ENCODE results near the gene MORC3.
A peak's percentile ranks its signal among the peaks of the same experiment; 100 is the strongest.

The MORC3 gene

GRCh38 chr21:36385233-36386030 is 65.4 kb downstream of the MORC3 start, which contains the start of gene CHAF1B:
Gene CHAF1B, plus strand, starts transcription at chr21:36385392. Its CDS starts 745 bp downstream, at chr21:36386137.
- Histone ChIP-seq H3K27ac (ENCODE audit: low read depth, low read length) (peak within 1 kb of the TSS; percentile 48), H3K27me3 (ENCODE audit: low read length) (no peaks in the 10 kb centered on the region)
- no peak for TF ChIP-seq EZH2phosphoT487 (conservative IDR thresholded peaks at IDR 0.05; ENCODE audit: low read length)
- TF ChIP-seq CTCF (IDR thresholded peaks at IDR 0.05; ENCODE audit: insufficient read depth, low read length, poor library complexity, severe bottlenecking) = no peak

GRCh38 chr21:36386031-36386642 is 66.1 kb downstream of the MORC3 start:
- Histone ChIP-seq H4K20me1 (ENCODE audit: low read depth, low read length) (no peaks in the 10 kb centered on the region), H3K9ac (ENCODE audit: low read length) (peak overlapping the region; percentile 94), H3K9me3 (ENCODE audit: insufficient read depth, low read length) (no peaks in the 10 kb centered on the region), H3K36me3 (ENCODE audit: low read length) (no peaks in the 10 kb centered on the region), H3K27me3 (ENCODE audit: low read length) (no peaks in the 10 kb centered on the region), H2AFZ (ENCODE audit: low read depth, low read length, severe bottlenecking) (peak overlapping the region; percentile 81), H3K79me2 (ENCODE audit: insufficient read depth, low read length) (peaks cover 6% of the 10 kb centered on the region; the same call in 1 of the 2 replicates), H3F3A (ENCODE audit: insufficient read depth) (no peaks in the 10 kb centered on the region), H3K4me2 (ENCODE audit: low read depth, low read length, poor library complexity, severe bottlenecking) (peak overlapping the region; percentile 78), H3K4me3 (ENCODE audit: insufficient read depth, low read length, poor library complexity, severe bottlenecking) (peak overlapping the region; percentile 93), H3K27ac (ENCODE audit: low read depth, low read length) (peak overlapping the region; percentile 48; the same call in 1 of the 2 replicates), H3K9me2 (replicated peaks; ENCODE audit: insufficient read depth, low read length) (no peaks in the 10 kb centered on the region)
- TF ChIP-seq EZH2phosphoT487 (conservative IDR thresholded peaks at IDR 0.05; ENCODE audit: low read length) = no peak
- no peak for TF ChIP-seq CTCF (IDR thresholded peaks at IDR 0.05; ENCODE audit: insufficient read depth, low read length, poor library complexity, severe bottlenecking)

More at GRCh38 chr21:36385233-36386030, 65.4 kb downstream of the MORC3 start, which contains the start of gene CHAF1B:
- peak within 1 kb of the TSS; percentile 93 for H3K4me3 ChIP-seq (ENCODE audit: insufficient read depth, low read length, poor library complexity, severe bottlenecking)
- H3K79me2 ChIP-seq (ENCODE audit: insufficient read depth, low read length) = peaks cover 6% of the 10 kb centered on the region; the same call in 1 of the 2 replicates
- no peaks in the 10 kb centered on the region for H3K36me3 ChIP-seq (ENCODE audit: low read length)
- H4K20me1 ChIP-seq (ENCODE audit: low read depth, low read length) = no peaks in the 10 kb centered on the region
- H2AFZ ChIP-seq (ENCODE audit: low read depth, low read length, severe bottlenecking) = peak within 1 kb of the TSS; percentile 81
- H3F3A ChIP-seq (ENCODE audit: insufficient read depth) = no peaks in the 10 kb centered on the region
- peak within 1 kb of the TSS; percentile 78 for H3K4me2 ChIP-seq (ENCODE audit: low read depth, low read length, poor library complexity, severe bottlenecking)
- H3K9me3 ChIP-seq (ENCODE audit: insufficient read depth, low read length) = no peaks in the 10 kb centered on the region
- H3K9ac ChIP-seq (ENCODE audit: low read length) = peak within 1 kb of the TSS; percentile 94
- no peaks in the 10 kb centered on the region for H3K9me2 ChIP-seq (replicated peaks; ENCODE audit: insufficient read depth, low read length)

- Histone ChIP-seq H3K4me2 (ENCODE audit: low read depth, low read length, poor library complexity, severe bottlenecking) (no peak overlapping the region), H3K36me3 (ENCODE audit: low read length) (peaks cover 4% of the 10 kb centered on the region; the same call in 1 of the 2 replicates)
Measured at GRCh38 chr21:36388096-36388495, 68.1 kb downstream of the MORC3 start.

More at GRCh38 chr21:36388096-36388495, 68.1 kb downstream of the MORC3 start:
- H3K9me3 ChIP-seq (ENCODE audit: insufficient read depth, low read length) = no peaks in the 10 kb centered on the region
- H3K27ac ChIP-seq (ENCODE audit: low read depth, low read length) = no peak overlapping the region
- H3K4me3 ChIP-seq (ENCODE audit: insufficient read depth, low read length, poor library complexity, severe bottlenecking) = no peak overlapping the region
- no peaks in the 10 kb centered on the region for H3K27me3 ChIP-seq (ENCODE audit: low read length)
- no peaks in the 10 kb centered on the region for H4K20me1 ChIP-seq (ENCODE audit: low read depth, low read length)
- TF ChIP-seq EZH2phosphoT487 (conservative IDR thresholded peaks at IDR 0.05; ENCODE audit: low read length) (no peak), CTCF (IDR thresholded peaks at IDR 0.05; ENCODE audit: insufficient read depth, low read length, poor library complexity, severe bottlenecking) (no peak)
- H3K9me2 ChIP-seq (replicated peaks; ENCODE audit: insufficient read depth, low read length) = no peaks in the 10 kb centered on the region
- no peak overlapping the region for H2AFZ ChIP-seq (ENCODE audit: low read depth, low read length, severe bottlenecking)
- peaks cover 6% of the 10 kb centered on the region; the same call in 1 of the 2 replicates for H3K79me2 ChIP-seq (ENCODE audit: insufficient read depth, low read length)
- no peak overlapping the region for H3K9ac ChIP-seq (ENCODE audit: low read length)
- no peaks in the 10 kb centered on the region for H3F3A ChIP-seq (ENCODE audit: insufficient read depth)
